ENCODE data around the gene FABP6. TPM values are rescaled to one million over a fixed set of nuclear protein-coding genes. Genes with fewer than 3 reads are reported as not detected.

The FABP6 gene
- total RNA-seq, 1 donor from 2014 or later, result 4.9 TPM

GRCh38 chr5:160259341-160259740 lies 30.0 kb downstream of the FABP6 start:
- no peak for ATAC-seq

DNA sequence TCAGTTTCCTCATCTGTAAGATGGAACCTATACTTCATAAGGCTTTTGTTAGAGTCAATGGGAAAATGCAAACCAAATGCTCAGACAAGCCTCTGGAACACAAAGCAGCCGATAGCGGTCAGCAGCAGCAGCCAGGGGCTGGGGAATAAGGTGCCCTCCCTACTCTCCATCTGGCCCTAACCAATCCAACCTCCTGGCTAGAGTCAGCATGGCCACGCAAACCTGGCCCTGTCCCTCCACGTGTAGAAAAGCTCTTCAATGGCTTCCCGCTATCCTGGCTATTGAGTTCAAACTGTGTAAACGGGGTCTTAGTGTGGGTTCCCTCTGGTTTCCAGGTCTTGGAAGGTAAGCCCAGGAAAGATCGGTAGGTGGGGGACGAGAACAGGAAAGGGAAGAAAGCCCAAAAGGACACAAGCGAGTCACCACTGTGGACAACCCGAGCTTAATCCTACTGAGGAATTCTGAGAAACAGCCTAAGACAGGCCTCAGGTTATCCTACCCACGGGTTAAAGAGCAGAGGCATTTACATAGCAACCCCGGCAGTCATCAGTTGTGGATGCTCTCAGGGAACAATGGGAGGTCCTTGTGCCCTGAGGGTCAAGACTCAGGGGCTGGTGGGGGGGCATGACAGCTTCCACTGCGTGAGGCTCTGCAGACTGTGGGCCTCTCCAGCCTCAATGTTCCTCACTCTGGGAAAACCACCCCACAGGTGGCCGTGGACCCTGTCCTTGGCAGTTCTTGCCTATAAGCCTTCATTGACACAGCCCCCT lies 30.9 kb downstream of the FABP6 start:
- peak overlapping the region; percentile 73 for H3K27ac ChIP-seq
- ATAC-seq (peak in 1 of 2 donors; percentile 9), DNase-seq (no peak)

More at GRCh38 chr5:160259341-160259740, 30.0 kb downstream of the FABP6 start:
- intact Hi-C loops (cut with DNase I), result no loop called here
- no peak overlapping the region for H3K27ac ChIP-seq
- H3K4me3 ChIP-seq, result no peak overlapping the region
- peaks cover 13% of the 10 kb centered on the region for H3K36me3 ChIP-seq
- TF ChIP-seq, protein P1, sequence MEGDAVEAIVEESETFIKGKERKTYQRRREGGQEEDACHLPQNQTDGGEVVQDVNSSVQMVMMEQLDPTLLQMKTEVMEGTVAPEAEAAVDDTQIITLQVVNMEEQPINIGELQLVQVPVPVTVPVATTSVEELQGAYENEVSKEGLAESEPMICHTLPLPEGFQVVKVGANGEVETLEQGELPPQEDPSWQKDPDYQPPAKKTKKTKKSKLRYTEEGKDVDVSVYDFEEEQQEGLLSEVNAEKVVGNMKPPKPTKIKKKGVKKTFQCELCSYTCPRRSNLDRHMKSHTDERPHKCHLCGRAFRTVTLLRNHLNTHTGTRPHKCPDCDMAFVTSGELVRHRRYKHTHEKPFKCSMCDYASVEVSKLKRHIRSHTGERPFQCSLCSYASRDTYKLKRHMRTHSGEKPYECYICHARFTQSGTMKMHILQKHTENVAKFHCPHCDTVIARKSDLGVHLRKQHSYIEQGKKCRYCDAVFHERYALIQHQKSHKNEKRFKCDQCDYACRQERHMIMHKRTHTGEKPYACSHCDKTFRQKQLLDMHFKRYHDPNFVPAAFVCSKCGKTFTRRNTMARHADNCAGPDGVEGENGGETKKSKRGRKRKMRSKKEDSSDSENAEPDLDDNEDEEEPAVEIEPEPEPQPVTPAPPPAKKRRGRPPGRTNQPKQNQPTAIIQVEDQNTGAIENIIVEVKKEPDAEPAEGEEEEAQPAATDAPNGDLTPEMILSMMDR (IDR thresholded peaks at IDR 0.05), result no peak
- H3K9me3 ChIP-seq, result no peaks in the 10 kb centered on the region
- no peaks in the 10 kb centered on the region for H3K27me3 ChIP-seq (ENCODE audit: low read depth)
- H3K4me1 ChIP-seq, result peaks cover 16% of the 10 kb centered on the region
- no peak for DNase-seq

DNA sequence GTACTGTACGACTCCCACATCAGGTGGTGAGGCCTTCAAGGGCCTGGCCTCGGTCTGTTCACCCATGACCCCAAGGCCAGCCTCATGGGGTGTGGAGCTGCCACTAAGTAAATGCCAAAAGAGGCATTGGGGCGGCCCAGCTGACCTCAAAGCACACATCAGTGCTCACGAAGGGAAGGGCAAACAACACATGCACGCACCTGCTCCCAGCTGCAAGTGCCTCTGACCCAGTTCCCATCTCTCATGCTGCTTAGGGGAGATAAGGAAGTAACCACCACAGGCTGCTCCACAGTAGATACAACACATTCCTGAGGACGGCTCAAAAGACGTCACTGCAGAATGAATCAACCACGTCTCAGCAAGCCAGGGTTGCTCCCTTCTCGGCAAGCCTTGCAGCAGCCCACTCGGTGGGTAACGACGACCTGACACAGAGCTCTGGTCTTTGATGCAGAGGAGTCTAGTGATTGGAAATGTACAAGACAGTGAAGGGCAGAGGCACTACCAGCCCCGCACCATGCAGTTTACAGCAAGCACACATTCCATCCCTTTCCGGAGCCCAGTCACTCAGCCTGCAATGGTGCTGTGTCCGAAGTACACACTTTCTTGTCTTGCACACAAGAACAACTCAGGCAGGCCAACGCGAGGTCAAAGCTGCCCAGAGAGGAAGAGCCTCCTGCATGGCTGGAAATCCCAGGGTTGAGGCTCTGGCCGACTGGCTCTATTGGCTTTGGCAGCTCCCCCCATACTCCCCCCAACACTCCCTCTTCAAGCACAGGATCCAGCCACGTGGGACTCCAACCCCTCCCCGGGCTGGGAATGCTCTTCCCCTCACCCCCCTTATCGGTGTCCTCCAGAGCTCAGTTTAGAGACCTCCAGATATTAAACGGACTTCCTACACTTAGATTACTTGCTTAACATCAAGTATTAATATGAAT lies 31.8 kb downstream of the FABP6 start:
- TF ChIP-seq, protein P1 (IDR thresholded peaks at IDR 0.05), result no peak
- H3K27ac ChIP-seq, result peak overlapping the region; percentile 73
- ATAC-seq, result peak; percentile 94 to 95
- peak; percentile 81 for DNase-seq
- no peaks in the 10 kb centered on the region for H3K36me3 ChIP-seq
- peaks cover 16% of the 10 kb centered on the region for H3K4me1 ChIP-seq
- intact Hi-C loops (cut with DNase I), result no loop called here
- no peaks in the 10 kb centered on the region for H3K9me3 ChIP-seq
- no peak overlapping the region for H3K4me3 ChIP-seq
- no peaks in the 10 kb centered on the region for H3K27me3 ChIP-seq (ENCODE audit: low read depth)

More for the DNA sequence above, 30.9 kb downstream of the FABP6 start:
- TF ChIP-seq, protein P1 (IDR thresholded peaks at IDR 0.05), result no peak
- no peaks in the 10 kb centered on the region for H3K27me3 ChIP-seq (ENCODE audit: low read depth)
- peaks cover 16% of the 10 kb centered on the region for H3K4me1 ChIP-seq
- H3K4me3 ChIP-seq, result no peak overlapping the region
- intact Hi-C loops (cut with DNase I), result no loop called here
- H3K9me3 ChIP-seq, result no peaks in the 10 kb centered on the region
- H3K36me3 ChIP-seq, result peaks cover 4% of the 10 kb centered on the region

DNA sequence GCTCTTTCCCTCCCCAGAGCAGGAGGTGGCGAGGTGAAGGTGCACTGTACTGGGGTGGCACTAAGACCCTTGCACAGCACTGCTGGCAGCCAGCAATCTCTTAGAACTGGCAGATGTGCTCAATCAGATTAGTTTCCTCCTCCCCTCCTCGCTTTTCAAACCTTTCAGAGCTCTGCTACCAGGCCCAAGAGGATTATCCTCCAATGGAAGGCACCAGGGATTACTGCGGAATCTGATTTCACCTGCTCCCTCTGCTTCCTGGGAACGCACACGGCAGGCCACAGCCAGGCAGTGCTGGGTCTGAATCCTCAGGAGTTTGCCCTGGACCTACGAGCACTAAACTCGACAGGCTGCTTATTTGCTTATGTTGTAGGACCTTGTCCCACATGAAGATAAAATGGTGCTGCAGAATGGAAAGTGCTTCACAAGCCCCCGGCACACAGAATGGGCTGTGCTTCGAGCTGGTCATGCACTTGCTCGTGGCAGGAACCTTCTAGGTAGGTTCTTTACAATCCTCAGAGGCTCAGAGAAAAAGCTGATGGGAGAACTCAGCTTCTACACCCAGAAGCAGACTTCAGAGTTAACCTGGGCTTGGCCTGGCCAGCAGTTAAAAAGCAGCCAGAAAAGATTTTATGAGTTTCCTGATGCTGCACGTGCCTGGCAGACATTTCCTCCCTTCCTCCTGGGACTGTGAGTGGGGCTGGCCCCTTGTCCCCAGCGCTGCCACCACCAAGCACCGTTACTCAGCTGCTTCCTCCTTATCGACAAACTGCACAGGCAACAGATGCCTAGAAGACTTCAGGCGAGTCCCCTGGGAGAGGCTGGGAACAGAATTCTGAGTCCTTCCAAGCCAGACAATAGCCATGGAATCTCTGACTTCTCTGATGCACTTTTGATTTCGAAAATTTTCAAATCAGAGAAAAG lies 33.1 kb downstream of the FABP6 start:
- Histone ChIP-seq H3K27ac (no peak overlapping the region), H3K27me3 (ENCODE audit: low read depth) (no peaks in the 10 kb centered on the region), H3K36me3 (no peaks in the 10 kb centered on the region), H3K4me1 (peaks cover 16% of the 10 kb centered on the region), H3K4me3 (no peak overlapping the region), H3K9me3 (no peaks in the 10 kb centered on the region)
- TF ChIP-seq, protein P1 (IDR thresholded peaks at IDR 0.05), result no peak
- ATAC-seq (no peak), DNase-seq (no peak)
- intact Hi-C loops (cut with DNase I), result no loop called here
